ENCODE data around the gene STK26.

DNA sequence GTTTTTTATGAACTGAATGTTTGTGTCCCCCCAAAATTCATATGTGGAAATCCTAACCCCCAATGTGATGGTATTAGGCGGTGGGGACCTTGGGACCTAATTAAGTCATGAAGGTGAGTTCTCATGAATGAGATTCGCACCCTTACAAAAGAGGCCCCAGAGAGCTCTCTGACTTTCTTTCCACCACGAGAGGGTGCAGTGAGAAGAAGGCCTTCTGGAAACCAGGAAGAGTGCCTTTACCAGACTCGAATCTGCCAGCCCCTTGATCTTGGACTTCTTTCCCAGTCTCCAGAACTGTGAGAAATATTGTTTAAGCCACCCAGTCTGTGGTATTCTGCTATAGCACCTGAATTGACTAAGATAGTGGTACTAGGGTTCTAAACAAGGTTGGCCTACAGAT is 40.8 kb downstream of the STK26 start:
- TF ChIP-seq, protein P1, sequence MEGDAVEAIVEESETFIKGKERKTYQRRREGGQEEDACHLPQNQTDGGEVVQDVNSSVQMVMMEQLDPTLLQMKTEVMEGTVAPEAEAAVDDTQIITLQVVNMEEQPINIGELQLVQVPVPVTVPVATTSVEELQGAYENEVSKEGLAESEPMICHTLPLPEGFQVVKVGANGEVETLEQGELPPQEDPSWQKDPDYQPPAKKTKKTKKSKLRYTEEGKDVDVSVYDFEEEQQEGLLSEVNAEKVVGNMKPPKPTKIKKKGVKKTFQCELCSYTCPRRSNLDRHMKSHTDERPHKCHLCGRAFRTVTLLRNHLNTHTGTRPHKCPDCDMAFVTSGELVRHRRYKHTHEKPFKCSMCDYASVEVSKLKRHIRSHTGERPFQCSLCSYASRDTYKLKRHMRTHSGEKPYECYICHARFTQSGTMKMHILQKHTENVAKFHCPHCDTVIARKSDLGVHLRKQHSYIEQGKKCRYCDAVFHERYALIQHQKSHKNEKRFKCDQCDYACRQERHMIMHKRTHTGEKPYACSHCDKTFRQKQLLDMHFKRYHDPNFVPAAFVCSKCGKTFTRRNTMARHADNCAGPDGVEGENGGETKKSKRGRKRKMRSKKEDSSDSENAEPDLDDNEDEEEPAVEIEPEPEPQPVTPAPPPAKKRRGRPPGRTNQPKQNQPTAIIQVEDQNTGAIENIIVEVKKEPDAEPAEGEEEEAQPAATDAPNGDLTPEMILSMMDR (IDR thresholded peaks at IDR 0.05; ENCODE audit: low read length), result no peak; the same call in 1 of the 2 replicates
- no peak for TF ChIP-seq EZH2 (IDR thresholded peaks at IDR 0.05; ENCODE audit: borderline replicate concordance, low read length)
